Measurements from ENCODE around the gene CES2.
"Not testable (repeated sequence)": the region's sequence is repeated elsewhere in the genome, so short reads cannot be mapped to it uniquely, and the experiment has no call there.

The CES2 gene

GRCh38 chr16:66933776-66934137 lies 1.6 kb upstream of the CES2 start:
- in situ Hi-C loops (cut with HindIII; ENCODE audit: low sequenced_read_pairs), result loop anchor here (10.0 kb wide), 1 partner anchor 451 kb away; no protein-coding TSS in a partner anchor

GRCh38 chr16:66934138-66934838 lies 1.0 kb upstream of the CES2 start, which contains the start of gene CIAO2B:
Gene CIAO2B (minus strand): TSS chr16:66934402. CDS start chr16:66934364, 38 bp downstream.
- in situ Hi-C loops (cut with HindIII; ENCODE audit: low sequenced_read_pairs), result loop anchor here (10.0 kb wide), 1 partner anchor 451 kb away; no protein-coding TSS in a partner anchor

- in situ Hi-C loops (cut with HindIII; ENCODE audit: low sequenced_read_pairs), result loop anchor here (5.0 to 10.0 kb wide), 3 partner anchors 53 to 450 kb away; partner anchors contain the start of gene PDP2
Measured at GRCh38 chr16:66934839-66935313, 440 bp upstream of the CES2 start.

GRCh38 chr16:66936462-66936861 lies 1.1 kb downstream of the CES2 start:
- in situ Hi-C loops (cut with HindIII; ENCODE audit: low sequenced_read_pairs), result loop anchor here (5.0 to 10.0 kb wide), 3 partner anchors 54 to 448 kb away; partner anchors contain the start of gene PDP2

- in situ Hi-C loops (cut with HindIII; ENCODE audit: low sequenced_read_pairs), result loop anchor here (5.0 to 10.0 kb wide), 3 partner anchors 55 to 448 kb away; partner anchors contain the start of gene PDP2
Measured at GRCh38 chr16:66936889-66937554, 1.7 kb downstream of the CES2 start.

GRCh38 chr16:66937725-66938337 lies 2.5 kb downstream of the CES2 start:
- in situ Hi-C loops (cut with HindIII; ENCODE audit: low sequenced_read_pairs), result loop anchor here (5.0 to 10.0 kb wide), 3 partner anchors 56 to 447 kb away; partner anchors contain the start of gene PDP2

- in situ Hi-C loops (cut with HindIII; ENCODE audit: low sequenced_read_pairs), result loop anchor here (5.0 to 10.0 kb wide), 3 partner anchors 57 to 445 kb away; partner anchors contain the start of gene PDP2
Measured at GRCh38 chr16:66939366-66939765, 4.0 kb downstream of the CES2 start.

- in situ Hi-C loops (cut with HindIII; ENCODE audit: low sequenced_read_pairs), result no loop called here
Measured at GRCh38 chr16:66940236-66940635, 4.9 kb downstream of the CES2 start.

- in situ Hi-C loops (cut with HindIII; ENCODE audit: low sequenced_read_pairs), result no loop called here
Measured at GRCh38 chr16:66942981-66943380, 7.7 kb downstream of the CES2 start.

GRCh38 chr16:66943426-66944053 lies 8.2 kb downstream of the CES2 start:
- in situ Hi-C loops (cut with HindIII; ENCODE audit: low sequenced_read_pairs), result no loop called here

GRCh38 chr16:66944054-66944441 lies 8.7 kb downstream of the CES2 start:
- in situ Hi-C loops (cut with HindIII; ENCODE audit: low sequenced_read_pairs), result no loop called here

- in situ Hi-C loops (cut with HindIII; ENCODE audit: low sequenced_read_pairs), result not testable (repeated sequence)
Measured at GRCh38 chr16:66944971-66945370, 9.7 kb downstream of the CES2 start.

GRCh38 chr16:66945939-66946338 lies 10.6 kb downstream of the CES2 start:
- in situ Hi-C loops (cut with HindIII; ENCODE audit: low sequenced_read_pairs), result no loop called here

GRCh38 chr16:66946541-66946940 lies 11.2 kb downstream of the CES2 start:
- in situ Hi-C loops (cut with HindIII; ENCODE audit: low sequenced_read_pairs), result no loop called here

GRCh38 chr16:66946974-66947301 lies 11.6 kb downstream of the CES2 start:
- in situ Hi-C loops (cut with HindIII; ENCODE audit: low sequenced_read_pairs), result no loop called here

GRCh38 chr16:66947302-66948065 lies 12.2 kb downstream of the CES2 start:
- in situ Hi-C loops (cut with HindIII; ENCODE audit: low sequenced_read_pairs), result no loop called here

- in situ Hi-C loops (cut with HindIII; ENCODE audit: low sequenced_read_pairs), result no loop called here
Measured at GRCh38 chr16:66948134-66948836, 13.0 kb downstream of the CES2 start.

- in situ Hi-C loops (cut with HindIII; ENCODE audit: low sequenced_read_pairs), result no loop called here
Measured at GRCh38 chr16:66948837-66949225, 13.5 kb downstream of the CES2 start.

GRCh38 chr16:66949472-66949871 lies 14.2 kb downstream of the CES2 start:
- in situ Hi-C loops (cut with HindIII; ENCODE audit: low sequenced_read_pairs), result no loop called here

- in situ Hi-C loops (cut with HindIII; ENCODE audit: low sequenced_read_pairs), result no loop called here
Measured at GRCh38 chr16:66950437-66950836, 15.1 kb downstream of the CES2 start.
